Cardiac muscle cell (in vitro differentiated cells and primary cell): ENCODE results near the gene ABI3BP. TPM values are rescaled to one million over a fixed set of nuclear protein-coding genes. Genes with fewer than 3 reads are reported as not detected.

Experiments
- DNase-seq, 2 donors: peaks; one replicate each; pipeline versions ENCODE4 v3.0.0 to v3.0.0-alpha.2; 2010 to 2017; ENCODE audit warnings: low read depth in 1 of 2, low spot score in 1 of 2
- H3K27ac ChIP-seq: fragments of 200-600 bp; sonication (generic); 2 replicates; pipeline ENCODE4 v1.5.1; 2016
- H3K27me3 ChIP-seq: fragments of 200-600 bp; sonication (generic); 2 replicates; pipeline ENCODE4 v1.6.0; 2016; ENCODE audit warnings: control low read depth
- H3K36me3 ChIP-seq: fragments of 200-600 bp; sonication (generic); 2 replicates; pipeline ENCODE4 v1.5.1; 2016; ENCODE audit warnings: control low read depth
- H3K4me1 ChIP-seq: fragments of 200-600 bp; sonication (generic); 2 replicates; pipeline ENCODE4 v1.8.1; 2017; ENCODE audit warnings: low read depth, mild to moderate bottlenecking, mixed run types
- H3K4me3 ChIP-seq: fragments of 200-600 bp; sonication (generic); 2 replicates; pipeline ENCODE4 v1.5.1; 2016; ENCODE audit warnings: mild to moderate bottlenecking
- H3K9me3 ChIP-seq: fragments of 200-600 bp; sonication (generic); 2 replicates; pipeline ENCODE4 v1.5.1; 2017; ENCODE audit warnings: low read depth, mild to moderate bottlenecking, control low read depth
- CTCF ChIP-seq: IDR thresholded peaks from 2 replicates; pipeline ENCODE4 v1.5.1; 2012; ENCODE audit warnings: low read depth, mild to moderate bottlenecking, low read length
- polyA plus RNA-seq: library from polyadenylated mRNA; unstranded; fragments of >200 nt; fragmentation: Nextera tagmentation; extraction: Ambion mirVana; gene quantifications from 2 replicates; pipeline ENCODE4 v1.2.1, GENCODE V29; 2016
- total RNA-seq: library from RNA; depleted of rRNA; stranded (reverse); fragments of >200 nt; gene quantifications from 2 replicates; pipeline ENCODE4 v1.2.3, GENCODE V29; 2016

ABI3BP gene
- total and polyA plus RNA-seq, 2 experiments from 2014 or later = 0.54 to 0.92 TPM

- no peak overlapping the region for H3K27ac ChIP-seq
- no peak for TF ChIP-seq CTCF
- no peaks in the 10 kb centered on the region for H3K27me3 ChIP-seq
- DNase-seq = peak in 1 of 2 donors; percentile 32
- no peaks in the 10 kb centered on the region for H3K36me3 ChIP-seq
- no peaks in the 10 kb centered on the region for H3K9me3 ChIP-seq
- H3K4me1 ChIP-seq = no peaks in the 10 kb centered on the region
- H3K4me3 ChIP-seq = no peak overlapping the region
These were observed 93.7 kb downstream of the ABI3BP start for GRCh38 chr3:100899440-100900091.

- Histone ChIP-seq H3K4me1 (no peaks in the 10 kb centered on the region), H3K9me3 (no peaks in the 10 kb centered on the region), H3K27ac (no peak overlapping the region), H3K4me3 (no peak overlapping the region), H3K27me3 (no peaks in the 10 kb centered on the region), H3K36me3 (no peaks in the 10 kb centered on the region)
- DNase-seq = no peak
- no peak for TF ChIP-seq CTCF
These were observed 94.5 kb downstream of the ABI3BP start for GRCh38 chr3:100898681-100899080.

DNA sequence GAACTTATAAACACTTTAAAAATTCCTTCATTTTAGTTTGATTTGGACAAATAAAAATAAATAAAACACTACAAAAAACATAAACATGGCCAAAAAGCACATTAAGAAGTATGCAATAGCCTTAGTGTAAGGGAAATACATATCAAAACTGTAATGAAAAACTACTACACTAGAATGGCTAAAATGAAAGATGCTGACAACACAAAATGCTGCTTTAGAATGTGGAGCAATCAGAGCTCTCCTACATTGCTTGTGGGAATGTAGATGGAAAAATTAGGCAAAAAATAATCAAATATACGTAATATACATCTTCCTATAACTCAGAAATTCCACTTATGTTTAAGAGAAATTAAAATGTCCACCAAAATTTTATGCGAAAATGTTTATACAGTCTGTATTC, 96.2 kb downstream of the ABI3BP start:
- Histone ChIP-seq H3K36me3 (no peaks in the 10 kb centered on the region), H3K4me3 (no peak overlapping the region), H3K27me3 (no peaks in the 10 kb centered on the region), H3K9me3 (no peaks in the 10 kb centered on the region), H3K27ac (no peak overlapping the region), H3K4me1 (no peaks in the 10 kb centered on the region)
- no peak for DNase-seq
- no peak for TF ChIP-seq CTCF

GRCh38 chr3:100893590-100893989, 99.6 kb downstream of the ABI3BP start:
- H3K27ac ChIP-seq = no peak overlapping the region
- H3K9me3 ChIP-seq = no peaks in the 10 kb centered on the region
- H3K27me3 ChIP-seq = no peaks in the 10 kb centered on the region
- TF ChIP-seq CTCF = peak; percentile 85
- peak; percentile 18 to 78 for DNase-seq
- no peaks in the 10 kb centered on the region for H3K4me1 ChIP-seq
- no peak overlapping the region for H3K4me3 ChIP-seq
- H3K36me3 ChIP-seq = no peaks in the 10 kb centered on the region

- no peaks in the 10 kb centered on the region for H3K4me1 ChIP-seq
- H3K9me3 ChIP-seq = no peaks in the 10 kb centered on the region
- TF ChIP-seq CTCF = no peak
- no peaks in the 10 kb centered on the region for H3K27me3 ChIP-seq
- DNase-seq = peak in 1 of 2 donors; percentile 27
- no peak overlapping the region for H3K27ac ChIP-seq
- H3K4me3 ChIP-seq = no peak overlapping the region
- H3K36me3 ChIP-seq = no peaks in the 10 kb centered on the region
These were observed 100.1 kb downstream of the ABI3BP start for GRCh38 chr3:100893108-100893507.
